SW480 (cell line): Measurements from ENCODE around the gene PFDN6.
"Not testable (repeated sequence)": the region's sequence is repeated elsewhere in the genome, so short reads cannot be mapped to it uniquely, and the experiment has no call there.

Experiments used
- DNase-seq: peaks from one replicate; pipeline ENCODE4 v3.0.0-alpha.2; 2016; ENCODE audit warnings: low spot score

The PFDN6 gene

DNA sequence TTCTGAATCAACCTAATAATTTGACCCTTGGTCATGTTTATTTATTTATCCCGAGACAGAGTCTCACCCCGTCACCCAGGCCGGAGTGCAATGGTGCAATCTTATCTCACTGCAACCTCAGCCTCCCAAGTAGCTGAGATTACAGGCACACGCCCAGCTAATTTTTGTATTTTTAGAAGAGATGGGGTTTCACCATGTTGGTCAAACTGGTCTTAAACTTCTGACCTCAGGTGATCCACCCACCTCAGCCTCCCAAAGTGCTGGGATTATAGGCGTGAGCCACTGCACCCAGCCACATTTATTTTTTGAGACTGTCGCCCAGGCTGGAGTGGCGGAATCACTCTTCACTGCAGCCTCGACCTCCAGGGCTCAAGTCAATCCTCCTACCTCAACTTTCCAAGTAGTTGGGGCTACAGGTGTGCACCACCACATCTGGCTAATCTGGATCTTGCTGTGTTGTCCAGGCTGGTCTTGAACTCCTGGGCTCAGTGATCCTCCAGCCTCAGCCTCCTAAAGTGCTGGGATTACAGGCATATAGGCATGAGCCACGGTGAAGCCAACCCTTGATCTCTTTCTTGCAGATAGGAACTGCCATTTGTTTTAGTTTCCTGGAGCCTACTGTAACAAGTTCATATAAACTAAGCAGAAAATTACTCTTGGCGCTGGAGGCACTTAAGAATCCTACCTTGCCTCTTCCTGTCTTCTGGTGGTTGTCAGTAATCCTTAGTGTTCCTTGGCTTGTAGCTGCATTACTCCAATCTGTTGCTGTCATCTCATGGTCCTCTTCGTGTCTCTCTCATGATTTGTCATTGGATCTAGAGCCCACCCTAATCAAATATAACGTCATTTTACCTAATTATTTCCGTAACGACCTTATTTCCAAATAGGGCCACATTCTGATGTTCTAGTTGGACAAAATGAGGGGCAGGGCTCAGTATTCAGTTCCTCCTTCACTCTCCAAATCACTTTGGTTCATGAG, 15.2 kb upstream of the PFDN6 start:
- no peak for DNase-seq

DNA sequence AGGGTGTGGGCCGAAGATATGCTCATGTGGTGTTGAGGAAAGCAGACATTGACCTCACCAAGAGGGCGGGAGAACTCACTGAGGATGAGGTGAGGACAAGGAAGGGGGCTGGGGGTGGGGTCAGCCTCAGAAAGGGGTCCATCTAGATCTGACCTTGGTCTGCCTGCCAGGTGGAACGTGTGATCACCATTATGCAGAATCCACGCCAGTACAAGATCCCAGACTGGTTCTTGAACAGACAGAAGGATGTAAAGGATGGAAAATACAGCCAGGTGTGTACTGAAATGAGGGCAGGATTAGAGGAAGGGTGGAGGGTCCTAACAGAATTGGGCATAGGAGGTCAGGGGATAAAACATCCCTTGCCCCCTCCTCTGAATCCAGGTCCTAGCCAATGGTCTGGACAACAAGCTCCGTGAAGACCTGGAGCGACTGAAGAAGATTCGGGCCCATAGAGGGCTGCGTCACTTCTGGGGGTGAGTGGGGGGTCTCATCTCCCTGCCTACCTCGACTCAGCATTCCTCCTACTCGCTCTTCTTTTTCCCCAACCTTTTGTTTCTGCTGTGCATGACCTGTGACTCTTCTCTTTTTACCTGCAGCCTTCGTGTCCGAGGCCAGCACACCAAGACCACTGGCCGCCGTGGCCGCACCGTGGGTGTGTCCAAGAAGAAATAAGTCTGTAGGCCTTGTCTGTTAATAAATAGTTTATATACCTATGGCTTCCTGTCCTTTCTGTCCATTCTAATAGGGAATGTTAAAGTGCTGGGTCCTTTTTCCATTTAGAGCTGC, 13.4 kb upstream of the PFDN6 start:
- not testable (repeated sequence) for DNase-seq

DNA sequence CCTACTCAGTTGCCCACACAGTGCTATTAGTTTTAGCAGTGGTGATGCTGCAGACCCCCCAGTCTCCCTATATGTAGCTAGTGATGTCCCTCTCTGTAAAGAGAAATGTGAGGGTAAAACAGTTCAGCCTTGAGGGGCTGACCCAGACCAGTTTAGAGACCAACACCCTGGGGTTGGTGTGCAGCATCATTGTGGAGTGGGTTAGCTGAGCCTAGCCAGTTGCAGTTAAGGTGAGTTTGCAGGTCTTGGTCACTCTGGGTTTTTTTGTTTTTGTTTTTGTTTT, 12.9 kb upstream of the PFDN6 start:
- DNase-seq, result no peak

DNA sequence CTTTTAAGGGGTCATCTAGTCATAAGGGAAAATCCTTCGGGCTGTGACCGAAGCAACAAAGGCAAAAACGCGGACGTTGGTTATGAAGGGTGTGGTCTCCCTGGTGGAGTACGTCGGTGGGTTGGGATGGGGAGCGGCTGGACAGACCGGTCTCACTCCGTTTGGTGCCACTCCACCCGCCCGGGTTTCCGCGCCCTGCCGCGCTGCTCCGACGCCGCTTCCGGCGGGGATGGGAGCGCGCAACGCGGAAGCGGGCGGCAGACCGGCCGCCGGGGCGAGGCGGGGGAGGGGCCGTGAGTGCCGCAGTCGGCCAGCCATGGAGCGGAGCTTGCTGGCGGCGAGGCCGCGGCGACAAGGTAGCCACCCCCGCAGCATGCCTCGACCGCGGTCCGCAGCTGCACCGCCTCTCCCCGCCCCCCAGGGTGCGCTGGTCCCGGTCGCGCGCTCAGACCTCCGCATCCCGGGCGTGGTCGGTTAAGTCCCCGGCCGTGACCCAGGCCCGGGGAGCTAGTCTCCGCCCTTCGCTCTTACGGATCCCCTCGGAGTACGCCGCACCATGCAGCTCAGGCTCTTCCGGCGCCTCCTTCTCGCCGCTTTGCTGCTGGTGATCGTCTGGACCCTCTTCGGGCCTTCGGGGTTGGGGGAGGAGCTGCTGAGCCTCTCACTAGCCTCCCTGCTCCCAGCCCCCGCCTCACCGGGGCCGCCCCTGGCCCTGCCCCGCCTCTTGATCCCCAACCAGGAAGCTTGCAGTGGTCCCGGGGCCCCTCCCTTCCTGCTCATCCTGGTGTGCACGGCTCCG, 12.3 kb upstream of the PFDN6 start, which contains the start of gene B3GALT4:
TSS of gene B3GALT4 (plus strand) at position 260 of the 799 bp plus-strand sequence. CDS start at position 557, 297 bp downstream.
- peak; percentile 79 for DNase-seq

DNA sequence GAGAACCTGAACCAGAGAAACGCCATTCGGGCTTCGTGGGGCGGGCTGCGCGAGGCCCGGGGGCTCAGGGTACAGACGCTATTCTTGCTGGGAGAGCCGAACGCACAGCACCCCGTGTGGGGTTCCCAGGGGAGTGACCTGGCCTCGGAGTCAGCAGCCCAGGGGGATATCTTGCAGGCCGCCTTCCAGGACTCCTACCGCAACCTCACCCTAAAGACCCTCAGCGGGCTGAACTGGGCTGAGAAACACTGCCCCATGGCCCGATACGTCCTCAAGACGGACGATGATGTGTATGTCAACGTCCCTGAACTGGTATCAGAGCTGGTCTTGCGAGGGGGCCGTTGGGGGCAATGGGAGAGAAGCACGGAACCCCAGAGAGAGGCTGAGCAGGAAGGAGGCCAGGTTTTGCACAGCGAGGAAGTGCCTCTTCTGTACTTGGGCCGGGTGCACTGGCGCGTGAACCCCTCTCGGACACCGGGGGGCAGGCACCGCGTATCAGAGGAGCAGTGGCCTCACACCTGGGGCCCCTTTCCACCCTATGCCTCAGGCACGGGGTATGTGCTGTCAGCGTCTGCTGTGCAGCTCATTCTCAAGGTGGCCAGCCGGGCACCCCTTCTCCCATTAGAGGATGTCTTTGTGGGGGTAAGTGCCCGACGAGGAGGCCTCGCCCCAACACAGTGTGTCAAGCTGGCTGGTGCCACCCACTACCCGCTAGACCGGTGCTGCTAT, 11.6 kb upstream of the PFDN6 start:
- no peak for DNase-seq

DNA sequence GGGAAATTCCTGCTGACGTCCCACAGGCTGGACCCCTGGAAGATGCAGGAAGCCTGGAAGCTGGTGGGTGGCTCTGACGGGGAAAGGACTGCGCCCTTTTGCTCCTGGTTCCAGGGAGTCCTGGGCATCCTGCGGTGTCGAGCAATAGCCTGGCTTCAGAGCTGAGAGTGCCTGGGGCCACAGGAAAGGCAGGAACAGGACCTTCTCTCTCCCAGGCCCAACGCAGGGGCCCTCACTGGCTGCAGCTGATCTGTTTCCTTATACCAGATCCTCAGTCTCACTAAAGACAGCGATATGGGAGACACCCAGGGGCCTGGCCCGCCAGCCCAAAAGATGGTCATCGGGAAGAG, 11.0 kb upstream of the PFDN6 start:
- no peak for DNase-seq

DNA sequence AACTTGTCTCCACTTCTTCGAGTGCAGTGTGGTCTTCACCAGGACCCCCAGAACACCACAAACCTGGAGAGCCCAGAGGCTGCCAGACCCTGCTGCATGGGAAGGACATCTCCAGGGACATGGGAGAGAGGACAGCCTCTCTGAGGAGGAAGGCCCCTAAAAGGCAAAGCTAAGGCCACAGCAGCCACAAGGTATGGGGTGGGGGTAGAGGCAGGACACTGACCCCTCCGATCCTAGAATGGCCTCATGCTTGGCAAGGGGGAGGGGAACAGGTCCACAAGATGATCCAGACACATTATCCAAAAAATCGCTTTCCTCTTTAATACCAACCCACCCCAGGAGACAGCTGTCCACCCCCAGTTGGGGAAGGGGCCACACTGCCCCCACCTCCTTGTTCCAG, 10.6 kb upstream of the PFDN6 start:
- DNase-seq, result no peak

DNA sequence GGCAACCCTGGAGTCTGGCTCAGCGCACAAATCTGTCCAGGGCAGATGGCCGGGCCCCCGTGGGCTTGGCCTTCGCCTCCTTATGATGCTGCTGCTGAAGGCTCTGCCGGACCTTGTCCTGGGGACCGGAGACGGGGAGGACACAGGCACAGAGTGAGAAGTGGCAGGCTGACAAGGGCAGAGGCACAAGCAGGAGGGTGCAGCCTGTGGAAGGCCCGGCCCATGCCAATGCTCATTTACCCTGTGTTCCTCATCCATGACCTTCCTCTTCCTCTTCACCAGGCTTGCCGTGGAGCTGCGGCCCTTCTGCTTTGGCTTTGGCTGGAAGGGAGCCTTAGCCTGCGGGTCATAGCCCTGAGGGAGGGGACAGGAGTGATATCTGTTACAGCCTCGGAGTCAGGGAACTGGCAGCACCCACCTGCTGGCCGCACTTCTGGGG, 10.1 kb upstream of the PFDN6 start:
- no peak for DNase-seq

DNA sequence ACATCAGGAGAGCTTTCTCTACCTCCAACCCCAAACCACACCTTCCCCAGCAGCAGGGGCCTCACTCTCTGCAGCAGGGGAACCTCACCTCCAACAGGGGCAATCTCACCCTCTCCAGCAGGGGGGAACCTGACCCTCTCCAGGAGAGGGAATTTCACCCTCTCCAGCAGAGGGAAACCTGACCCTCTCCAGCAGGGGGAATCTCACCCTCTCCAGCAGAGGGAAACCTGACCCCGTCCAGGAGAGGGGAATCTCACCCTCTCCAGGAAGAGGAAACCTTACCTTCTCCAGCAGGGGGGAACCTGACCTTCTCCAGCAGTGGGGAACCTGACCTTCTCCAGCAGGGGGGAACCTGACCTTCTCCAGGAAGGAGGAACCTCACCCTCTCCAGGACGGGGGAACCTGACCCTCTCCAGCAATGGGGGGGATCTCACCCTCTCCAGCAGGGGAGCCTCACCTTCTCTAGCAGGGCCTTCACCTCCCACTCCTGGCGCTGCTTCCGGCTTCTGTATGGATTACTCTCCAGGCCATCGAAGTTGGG, 9.4 kb upstream of the PFDN6 start:
- peak; percentile 61 for DNase-seq

DNA sequence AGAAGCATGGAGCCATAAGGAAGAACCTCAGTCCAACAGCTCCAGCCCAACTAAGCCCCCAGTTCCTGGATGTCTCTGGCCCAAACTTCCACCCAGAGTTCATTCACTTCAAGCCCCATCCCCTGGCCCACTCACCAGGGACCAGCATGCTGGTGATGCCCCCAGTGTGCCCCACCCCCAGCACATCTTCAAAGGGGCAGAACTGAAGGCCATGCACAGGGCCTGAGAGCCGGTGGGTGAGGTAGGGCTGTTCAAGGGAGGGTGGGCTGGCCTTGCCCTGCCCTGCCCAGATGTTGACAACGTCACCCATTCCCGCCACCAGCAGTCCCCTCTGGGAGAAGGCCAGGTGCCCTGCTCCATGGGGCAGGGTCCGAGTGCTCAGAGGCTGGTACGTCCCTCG, 8.9 kb upstream of the PFDN6 start:
- no peak for DNase-seq

DNA sequence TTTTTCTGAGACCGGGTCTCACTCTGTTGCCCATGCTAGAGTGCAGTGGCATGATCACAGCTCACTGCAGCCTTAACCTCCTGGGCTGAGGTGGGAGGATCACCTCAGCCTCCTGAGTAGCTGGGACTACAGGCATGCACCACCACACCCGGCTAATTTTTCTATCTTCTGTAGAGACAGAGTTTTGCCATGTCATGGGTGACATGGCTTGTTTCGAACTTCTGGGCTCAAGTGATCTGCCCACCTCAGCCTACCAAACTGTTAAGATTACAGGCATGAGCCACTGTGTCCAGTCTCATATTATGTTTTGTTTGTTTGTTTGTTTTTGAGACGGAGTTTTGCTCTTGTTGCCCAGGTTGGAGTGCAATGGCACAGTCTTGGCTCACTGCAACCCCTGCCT, 4.2 kb upstream of the PFDN6 start:
- not testable (repeated sequence) for DNase-seq

DNA sequence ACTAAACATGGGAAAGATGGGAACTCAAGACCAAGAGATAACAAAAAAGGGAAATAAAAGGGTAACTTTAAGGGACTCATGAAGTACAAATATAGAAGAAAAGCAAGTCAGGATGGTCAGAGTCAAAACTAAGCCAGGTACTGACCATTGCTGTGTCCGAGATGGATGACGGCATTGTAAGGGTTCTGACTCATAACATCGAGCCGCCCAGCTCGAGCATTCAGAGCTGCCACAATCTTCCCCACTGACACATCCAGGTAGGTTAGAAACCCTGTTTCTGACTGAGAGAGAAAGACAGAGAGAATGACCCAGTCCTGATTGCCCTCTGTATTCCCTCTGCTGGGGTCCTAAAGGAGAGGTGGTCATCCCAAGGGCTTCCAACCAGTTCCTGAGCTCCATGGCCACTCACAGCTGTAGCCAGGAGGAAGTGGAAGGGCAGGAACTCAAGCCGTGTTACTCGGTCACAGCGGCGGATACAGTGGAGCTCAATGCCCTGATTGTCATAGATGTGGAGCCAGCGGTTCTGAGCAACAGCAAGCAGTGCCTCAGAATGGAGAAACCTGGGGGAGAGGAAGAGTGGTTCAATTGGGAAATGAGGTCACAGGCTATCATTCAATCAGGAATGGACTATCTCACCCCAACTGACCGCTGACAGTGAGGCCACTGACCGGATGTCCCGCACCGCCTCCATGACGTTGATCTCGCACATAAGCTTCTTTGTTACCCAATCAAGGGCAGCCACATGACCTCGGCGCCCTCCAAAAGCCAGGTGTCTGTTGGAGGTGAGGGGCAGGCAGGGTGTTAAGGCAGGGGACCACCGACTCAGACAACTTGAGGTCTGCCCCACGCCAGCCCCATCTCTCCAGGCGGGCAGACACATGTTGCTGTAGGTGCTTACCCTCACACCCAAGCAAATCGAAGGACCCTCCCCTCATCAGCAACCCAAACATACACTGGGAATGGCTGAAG, 2.2 kb upstream of the PFDN6 start:
- DNase-seq, result no peak

DNA sequence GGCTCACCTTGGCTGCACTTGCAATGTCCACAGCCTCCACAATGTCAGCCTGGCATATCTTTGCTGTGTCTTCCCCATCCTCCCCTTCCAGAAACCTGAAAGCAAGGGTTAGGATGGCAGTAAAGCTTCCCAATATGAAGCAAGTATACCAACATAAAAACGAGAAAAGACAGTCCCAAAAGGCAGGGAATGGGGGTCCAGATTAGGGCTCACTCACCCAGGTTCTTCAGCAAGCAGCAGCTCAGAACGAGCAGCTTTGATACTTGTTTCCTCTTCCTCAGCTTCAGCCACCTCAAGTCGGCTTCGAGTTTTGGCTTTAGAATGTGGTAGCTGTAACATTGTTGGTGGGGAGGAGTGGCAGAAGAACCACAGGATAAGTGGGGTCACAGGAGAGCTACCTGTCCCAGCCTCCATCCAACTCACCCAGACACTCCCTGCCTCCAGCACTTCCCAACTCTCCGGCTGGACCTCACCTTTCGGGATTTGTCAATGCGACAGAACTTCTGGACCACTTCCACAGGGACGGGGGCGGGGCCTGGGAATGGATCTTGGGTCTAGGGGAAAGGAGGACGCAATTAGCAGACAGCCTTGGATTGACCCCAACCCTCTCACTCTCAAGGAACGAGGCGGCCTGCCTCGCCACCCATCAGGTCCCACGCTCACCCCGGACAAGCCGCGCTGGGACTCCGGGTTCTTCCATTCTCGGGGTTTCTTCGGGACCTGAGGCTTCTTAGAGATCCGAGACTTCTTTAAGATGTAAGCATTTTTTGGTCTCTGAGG, 1.1 kb upstream of the PFDN6 start:
- no peak for DNase-seq

DNA sequence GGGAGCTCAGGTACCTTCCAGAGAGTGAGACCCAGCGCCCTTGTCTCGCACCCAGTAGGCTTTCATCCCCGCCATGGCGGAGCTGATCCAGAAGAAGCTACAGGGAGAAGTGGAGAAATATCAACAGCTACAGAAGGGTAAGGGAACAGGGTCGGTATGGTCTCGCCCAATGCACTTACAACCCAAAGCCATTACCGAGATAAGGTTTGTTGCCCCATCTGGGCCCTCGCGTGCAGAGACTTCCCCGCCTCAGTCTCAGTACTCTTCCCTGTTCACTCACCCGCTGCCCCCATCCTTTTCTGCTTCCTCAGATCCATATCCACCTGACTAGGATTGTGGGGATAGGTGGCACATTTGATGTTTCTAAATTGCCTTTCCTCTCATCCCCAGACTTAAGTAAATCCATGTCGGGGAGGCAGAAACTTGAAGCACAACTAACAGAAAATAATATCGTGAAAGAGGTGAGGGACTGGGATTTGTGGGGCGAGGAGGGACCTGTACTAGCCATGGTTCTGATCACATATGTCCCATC, 449 bp downstream of the PFDN6 start:
- no peak for DNase-seq

DNA sequence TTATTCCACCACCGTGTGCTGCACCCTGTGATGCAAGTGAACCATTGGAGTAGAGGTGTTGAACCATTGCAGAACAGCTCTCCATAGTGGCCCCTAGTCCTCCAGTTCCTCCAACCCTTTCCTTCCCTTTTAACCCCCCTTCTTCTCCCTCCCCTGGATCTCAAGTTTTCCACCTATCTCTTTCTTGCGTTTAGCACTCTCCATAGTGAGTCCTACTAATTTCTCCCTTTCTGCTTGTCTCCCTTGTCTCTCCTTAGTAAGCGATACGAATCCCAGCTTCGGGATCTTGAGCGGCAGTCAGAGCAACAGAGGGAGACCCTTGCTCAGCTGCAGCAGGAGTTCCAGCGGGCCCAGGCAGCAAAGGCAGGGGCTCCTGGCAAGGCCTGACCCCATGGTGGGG, 1.1 kb downstream of the PFDN6 start:
- DNase-seq, result no peak

DNA sequence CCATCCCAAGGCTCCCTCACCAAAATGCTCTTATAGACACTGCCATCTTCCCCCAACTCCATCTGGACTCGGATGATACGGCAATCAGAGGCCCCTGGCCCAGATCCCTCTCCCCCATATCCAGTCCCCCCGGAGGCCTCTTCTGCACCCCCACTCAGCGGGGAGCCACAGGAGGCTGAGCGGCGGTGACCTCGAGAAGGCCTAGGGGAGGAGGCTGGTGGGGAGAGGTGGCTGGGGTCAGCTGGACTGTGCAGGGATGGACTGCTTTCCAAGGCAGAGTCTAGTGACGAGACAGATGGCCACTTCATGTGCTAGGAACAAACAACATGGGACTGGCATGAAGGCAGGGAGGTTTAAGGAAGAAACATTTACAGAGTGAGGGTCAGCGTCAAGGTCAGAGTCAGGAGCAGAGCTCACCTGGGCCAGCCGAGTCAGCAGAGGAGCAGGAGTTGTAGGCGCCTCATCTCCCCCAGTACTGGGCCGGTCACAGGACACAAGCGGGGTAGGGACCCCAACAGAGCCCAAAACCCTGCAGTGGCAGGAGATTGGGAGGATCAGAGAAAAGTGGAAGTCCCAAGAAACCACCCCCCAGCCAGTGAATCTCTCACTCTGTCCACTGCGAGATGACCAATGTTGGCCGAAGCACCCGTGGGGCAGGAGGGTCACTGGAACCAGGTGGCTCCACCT, 3.7 kb downstream of the PFDN6 start:
- DNase-seq, result no peak

DNA sequence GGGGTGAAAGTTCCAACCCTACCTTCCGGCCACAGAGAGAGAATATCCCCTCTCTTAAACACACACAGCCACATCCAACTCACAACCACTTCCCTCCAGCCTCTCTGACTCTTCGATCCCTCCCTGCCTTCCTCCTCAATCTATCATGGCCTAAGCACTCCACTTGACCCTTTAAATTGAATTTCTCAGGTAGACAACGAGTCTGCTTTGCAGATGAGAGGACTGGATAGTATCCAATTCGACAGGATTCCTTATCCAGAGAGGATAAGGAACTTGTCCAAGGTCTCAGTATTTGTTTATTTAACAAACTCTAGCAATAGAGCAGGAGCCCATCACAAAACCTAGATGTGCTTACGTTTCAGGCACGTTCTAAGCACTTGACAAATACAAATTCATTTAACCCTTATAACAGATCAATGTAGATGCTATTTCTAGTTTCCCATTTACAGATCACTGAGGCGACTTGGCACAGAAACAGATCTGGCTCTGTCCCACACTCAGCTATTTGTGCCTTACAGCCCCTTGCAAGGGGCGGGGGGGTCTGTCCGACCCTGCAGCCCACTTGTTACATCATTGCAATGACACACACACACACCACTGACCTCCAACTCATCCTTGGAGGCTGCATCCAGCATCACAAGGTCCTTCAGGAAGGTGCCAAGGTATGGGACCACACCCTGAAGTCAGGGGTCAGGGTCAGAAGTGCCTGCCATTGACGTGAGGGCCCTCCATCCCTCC, 4.9 kb downstream of the PFDN6 start:
- DNase-seq, result no peak
